GM18498 (cell line): ENCODE results near the gene ACSS3.

Source experiments
- ATAC-seq: cut with Tn5 transposase; IDR thresholded peaks from one replicate; pipeline ENCODE4 v1.9.1; 2021; ENCODE audit warnings: mild to moderate bottlenecking, moderate library complexity; ENCODE audit not compliant: unreplicated experiment

Gene ACSS3

GRCh38 chr12:81288651-81289050, 210.8 kb downstream of the ACSS3 start:
- ATAC-seq, result no peak

DNA sequence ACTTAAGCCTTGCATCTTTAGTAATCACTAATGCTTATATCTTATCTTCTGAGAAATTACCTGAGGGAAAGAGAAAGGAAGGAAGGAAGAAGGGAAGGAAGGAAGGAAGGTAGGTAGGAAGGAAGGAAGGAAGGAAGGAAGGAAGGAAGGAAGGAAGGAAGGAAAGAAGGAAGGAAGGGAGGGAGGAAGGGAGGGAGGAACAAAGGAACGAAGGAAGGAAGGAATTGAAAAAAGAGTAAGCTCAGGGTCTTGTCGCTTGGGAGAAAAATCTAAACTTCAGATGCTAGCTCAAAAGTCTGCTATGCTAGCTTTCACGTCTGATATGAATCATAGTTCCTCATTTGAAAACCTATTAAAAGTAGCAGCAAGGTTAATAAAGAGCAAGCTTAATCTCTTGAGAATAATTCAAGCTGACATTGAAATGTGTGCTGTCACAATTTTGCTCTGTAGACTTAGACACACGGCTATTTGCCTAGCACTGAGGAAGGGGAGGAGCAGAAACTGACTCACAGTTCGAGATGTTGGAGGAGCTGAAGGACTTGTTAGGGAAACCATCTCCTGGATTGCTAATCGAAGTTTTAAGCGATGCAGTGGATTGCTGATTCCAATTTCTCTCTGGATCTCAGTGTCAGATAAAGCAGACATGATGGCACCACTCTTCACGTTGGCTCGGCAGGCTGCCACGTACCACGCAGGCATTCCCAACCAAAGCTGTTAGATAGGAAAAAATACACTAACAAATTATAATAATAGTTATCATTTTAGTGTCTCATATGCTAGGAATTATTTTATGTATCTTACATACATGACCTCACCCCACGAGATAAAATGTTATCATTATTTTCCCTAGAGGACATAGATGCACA, 216.7 kb downstream of the ACSS3 start:
- ATAC-seq, result no peak

DNA sequence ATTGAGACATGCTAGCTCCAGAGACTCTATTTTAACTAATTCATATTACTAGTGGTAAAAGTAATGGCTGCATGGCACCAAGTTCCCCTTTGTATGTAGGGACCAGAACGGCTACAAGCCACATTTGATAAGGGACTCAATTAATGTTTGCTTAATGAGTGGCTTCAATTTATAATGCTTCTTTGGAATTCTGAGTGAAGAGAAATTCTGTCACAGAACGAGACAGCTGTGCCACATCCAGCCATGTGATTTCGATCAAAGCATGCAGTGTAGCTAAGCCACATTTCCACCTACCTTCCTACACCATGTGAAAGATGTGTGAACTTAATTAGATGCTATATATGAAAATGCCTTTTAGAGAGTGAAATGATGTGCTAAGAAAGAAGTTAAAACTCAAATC, 217.4 kb downstream of the ACSS3 start:
- no peak for ATAC-seq

GRCh38 chr12:81296556-81297305, 218.9 kb downstream of the ACSS3 start:
- no peak for ATAC-seq

DNA sequence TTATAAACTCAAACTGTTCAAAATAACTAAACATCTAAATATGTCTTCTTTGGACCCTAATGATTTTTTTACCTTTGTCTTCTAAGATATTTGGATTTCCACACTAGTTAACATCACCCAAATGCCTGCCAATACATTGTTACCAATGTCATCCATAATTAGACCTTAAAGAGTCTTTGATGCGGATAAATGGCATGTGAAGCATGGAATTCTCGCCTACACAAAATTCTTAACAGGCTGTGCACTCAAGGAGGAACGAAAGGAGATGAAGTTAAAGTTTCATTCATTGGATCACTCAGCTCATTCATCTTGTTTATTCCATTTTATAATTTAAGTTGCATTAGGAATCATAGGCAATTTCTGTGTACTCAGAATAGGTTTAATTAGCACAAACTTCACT, 219.7 kb downstream of the ACSS3 start:
- no peak for ATAC-seq

DNA sequence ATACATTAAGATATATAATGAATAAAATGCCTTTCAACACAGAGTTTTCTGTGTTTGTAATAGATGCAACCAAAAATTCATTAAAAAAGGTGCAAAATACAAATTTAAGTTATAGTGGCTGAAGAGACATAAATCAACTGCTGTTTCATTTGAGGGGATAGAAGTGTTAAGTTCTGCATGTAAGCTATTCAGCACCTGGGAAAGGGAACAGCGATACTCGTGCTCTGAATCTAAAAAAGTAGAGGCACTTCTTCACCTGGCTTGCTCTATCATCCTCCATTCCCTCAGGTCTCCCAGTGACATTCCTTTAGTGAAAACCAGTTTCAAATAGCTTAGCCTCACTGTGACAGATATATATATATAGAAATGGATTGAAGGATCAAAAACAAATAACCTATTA, 222.6 kb downstream of the ACSS3 start:
- no peak for ATAC-seq

DNA sequence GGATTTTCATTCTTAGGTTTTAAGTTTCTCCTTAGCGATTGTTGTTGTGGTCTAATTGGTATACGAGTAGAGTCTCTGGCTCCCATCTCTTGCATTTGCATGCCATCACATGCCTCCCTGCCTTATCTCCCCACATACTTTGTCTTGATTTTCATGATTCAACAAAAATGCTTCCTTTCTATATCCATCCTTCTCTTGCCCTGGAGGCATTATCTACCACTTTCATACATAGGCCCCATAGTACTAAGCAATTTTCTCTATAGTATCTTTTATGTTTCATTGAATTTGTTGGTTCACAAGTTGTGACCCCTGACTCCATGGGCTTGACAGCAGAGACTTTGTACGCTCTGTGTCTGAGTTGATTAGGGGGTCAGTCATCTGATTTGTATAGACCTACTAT, 226.1 kb downstream of the ACSS3 start:
- ATAC-seq, result no peak
